IPS-18a (cell line): ENCODE data around the gene CLDN4.

Source experiments
- H3K27ac ChIP-seq: one replicate; pipeline ENCODE4 v1.5.1; 2013; ENCODE audit warnings: low read length
- H3K27me3 ChIP-seq: one replicate; pipeline ENCODE4 v1.6.1; 2013; ENCODE audit warnings: mild to moderate bottlenecking, low read length; ENCODE audit not compliant: control insufficient read depth, insufficient read depth
- H3K36me3 ChIP-seq: one replicate; pipeline ENCODE4 v1.6.1; 2013; ENCODE audit warnings: low read depth, low read length; ENCODE audit not compliant: control insufficient read depth
- H3K4me1 ChIP-seq: one replicate; pipeline ENCODE4 v1.6.1; 2013; ENCODE audit warnings: low read depth, low read length; ENCODE audit not compliant: control insufficient read depth
- H3K4me3 ChIP-seq: one replicate; pipeline ENCODE4 v1.5.1; 2013; ENCODE audit warnings: low read length
- H3K9ac ChIP-seq: one replicate; pipeline ENCODE4 v1.6.1; 2013; ENCODE audit warnings: mild to moderate bottlenecking, low read length, moderate library complexity
- H3K9me3 ChIP-seq: one replicate; pipeline ENCODE4 v1.6.1; 2013; ENCODE audit warnings: low read depth, low read length; ENCODE audit not compliant: control insufficient read depth

Gene CLDN4

GRCh38 chr7:73847941-73848723 is 17.3 kb downstream of the CLDN4 start:
- no peaks in the 10 kb centered on the region for H3K9me3 ChIP-seq
- no peak overlapping the region for H3K4me3 ChIP-seq
- no peak overlapping the region for H3K9ac ChIP-seq
- no peaks in the 10 kb centered on the region for H3K4me1 ChIP-seq
- no peaks in the 10 kb centered on the region for H3K36me3 ChIP-seq
- no peaks in the 10 kb centered on the region for H3K27me3 ChIP-seq
- no peak overlapping the region for H3K27ac ChIP-seq

DNA sequence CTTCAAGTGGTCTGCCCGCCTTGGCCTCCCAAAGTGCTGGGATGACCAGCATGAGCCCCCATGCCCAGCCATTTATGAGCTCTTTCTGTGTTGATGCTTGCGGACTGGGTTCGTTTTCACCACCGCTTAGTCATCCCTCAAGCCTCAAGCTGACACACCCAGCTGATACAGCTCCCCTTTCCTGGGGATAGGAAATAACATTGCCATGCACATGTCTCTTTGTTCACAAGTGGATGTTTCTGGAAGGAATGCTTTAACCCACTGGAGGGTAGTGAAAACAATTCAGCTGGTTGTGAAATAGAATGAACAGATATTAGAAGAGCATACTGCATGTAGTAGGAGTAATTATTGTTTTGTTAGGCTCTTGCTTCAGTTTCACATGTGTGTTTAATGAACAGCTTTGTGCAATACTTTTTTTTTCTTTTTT is 20.0 kb downstream of the CLDN4 start:
- no peaks in the 10 kb centered on the region for H3K4me1 ChIP-seq

DNA sequence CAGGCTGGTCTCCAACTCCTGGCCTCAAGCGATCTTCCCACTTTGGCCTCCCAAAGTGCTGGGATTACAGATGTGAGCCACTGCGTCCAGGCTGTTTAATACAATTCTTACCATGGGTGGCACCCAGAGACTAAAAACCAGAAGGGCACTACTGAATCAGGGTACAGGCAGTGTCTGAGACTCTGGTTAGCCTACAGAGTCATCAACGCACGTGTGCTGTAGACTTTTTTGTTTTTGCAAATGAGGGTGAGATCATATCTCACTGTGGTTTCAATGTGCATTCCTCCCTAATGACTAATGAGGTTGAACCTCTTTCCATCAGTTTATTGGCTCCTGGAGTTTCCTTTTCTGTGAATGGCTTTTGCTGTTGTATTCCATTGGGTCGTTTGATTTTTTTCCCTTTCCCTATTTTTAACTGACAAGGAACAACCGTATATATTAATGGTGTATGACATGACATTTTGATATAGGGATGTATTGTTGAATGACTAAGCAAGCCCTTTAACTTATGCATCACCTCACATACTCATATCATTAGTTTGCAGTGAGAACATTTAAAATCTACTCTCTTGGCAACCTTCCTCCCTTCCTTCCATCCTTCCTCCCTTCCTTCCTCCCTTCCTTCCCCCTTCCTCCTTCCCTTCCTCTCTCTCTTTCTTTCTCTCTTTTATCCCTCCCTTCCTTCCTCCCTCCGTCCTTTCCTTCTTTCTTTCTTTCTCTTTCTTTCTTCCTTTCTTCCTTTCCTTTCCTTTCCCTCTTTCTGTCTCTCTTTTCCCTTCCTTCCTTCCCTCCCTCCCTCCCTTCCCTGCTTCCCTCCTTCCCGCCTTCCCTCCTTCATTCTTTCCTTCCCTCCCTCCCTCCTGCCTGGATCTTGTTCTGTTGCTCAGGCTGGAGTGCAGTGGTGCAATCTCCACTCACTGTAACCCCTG is 20.9 kb downstream of the CLDN4 start:
- H3K4me3 ChIP-seq: no peak overlapping the region
- H3K36me3 ChIP-seq: no peaks in the 10 kb centered on the region
- H3K27ac ChIP-seq: no peak overlapping the region
- peaks cover 10% of the 10 kb centered on the region for H3K27me3 ChIP-seq
- H3K4me1 ChIP-seq: no peaks in the 10 kb centered on the region
- no peak overlapping the region for H3K9ac ChIP-seq
- no peaks in the 10 kb centered on the region for H3K9me3 ChIP-seq

More for the DNA sequence above, 20.0 kb downstream of the CLDN4 start:
- H3K36me3 ChIP-seq: no peaks in the 10 kb centered on the region
- no peaks in the 10 kb centered on the region for H3K9me3 ChIP-seq
- no peak overlapping the region for H3K4me3 ChIP-seq
- H3K27ac ChIP-seq: no peak overlapping the region
- H3K9ac ChIP-seq: no peak overlapping the region
- peaks cover 10% of the 10 kb centered on the region for H3K27me3 ChIP-seq

DNA sequence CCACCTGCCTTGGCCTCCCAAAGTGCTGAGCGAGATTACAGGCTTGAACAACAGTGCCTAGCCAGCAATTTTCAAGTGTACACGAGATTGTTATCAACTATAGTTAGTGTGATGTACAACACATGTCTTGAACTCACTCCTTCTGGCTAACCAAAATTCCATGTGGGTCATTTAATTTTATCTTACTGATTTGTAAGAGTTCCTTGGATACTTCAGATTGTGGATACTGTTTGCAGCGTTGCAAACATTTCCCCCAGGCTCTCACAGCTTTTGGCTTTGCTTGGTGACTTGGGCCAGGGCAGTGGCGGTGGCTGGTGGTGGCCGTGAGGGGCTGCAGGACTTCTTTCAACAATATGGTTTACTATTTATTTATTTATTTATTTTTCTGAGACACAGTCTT is 21.7 kb downstream of the CLDN4 start:
- H3K4me3 ChIP-seq: no peak overlapping the region
- no peak overlapping the region for H3K9ac ChIP-seq
- no peaks in the 10 kb centered on the region for H3K4me1 ChIP-seq
- H3K36me3 ChIP-seq: no peaks in the 10 kb centered on the region
- H3K27ac ChIP-seq: no peak overlapping the region
- H3K27me3 ChIP-seq: peaks cover 10% of the 10 kb centered on the region
- H3K9me3 ChIP-seq: no peaks in the 10 kb centered on the region

GRCh38 chr7:73856941-73857340 is 26.1 kb downstream of the CLDN4 start:
- no peaks in the 10 kb centered on the region for H3K9me3 ChIP-seq
- H3K27ac ChIP-seq: no peak overlapping the region
- H3K4me1 ChIP-seq: no peaks in the 10 kb centered on the region
- H3K9ac ChIP-seq: no peak overlapping the region
- peaks cover 10% of the 10 kb centered on the region for H3K27me3 ChIP-seq
- H3K4me3 ChIP-seq: no peak overlapping the region
- no peaks in the 10 kb centered on the region for H3K36me3 ChIP-seq

DNA sequence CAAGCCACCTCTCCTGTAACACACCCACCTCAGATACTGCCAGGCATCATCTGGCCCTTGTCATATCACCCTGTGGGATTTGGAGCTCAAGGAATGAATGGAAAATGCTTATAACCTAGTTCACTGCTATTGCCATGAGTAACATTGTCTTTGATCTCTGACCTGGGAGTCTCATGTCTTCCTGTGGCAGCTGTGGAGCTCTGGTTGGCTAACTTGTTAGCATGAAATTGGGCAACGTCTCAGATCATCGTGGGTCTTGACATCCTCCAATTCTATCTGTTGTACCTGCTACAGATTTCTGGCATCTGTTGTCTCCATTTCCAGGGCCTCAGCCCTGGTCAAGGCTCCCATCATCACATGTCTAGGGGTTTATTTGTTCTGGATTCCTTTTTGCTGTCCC is 28.0 kb downstream of the CLDN4 start:
- no peaks in the 10 kb centered on the region for H3K36me3 ChIP-seq
- no peak overlapping the region for H3K27ac ChIP-seq
- no peaks in the 10 kb centered on the region for H3K9me3 ChIP-seq
- H3K4me3 ChIP-seq: no peak overlapping the region
- no peak overlapping the region for H3K9ac ChIP-seq
- H3K27me3 ChIP-seq: peaks cover 10% of the 10 kb centered on the region
- H3K4me1 ChIP-seq: no peaks in the 10 kb centered on the region

DNA sequence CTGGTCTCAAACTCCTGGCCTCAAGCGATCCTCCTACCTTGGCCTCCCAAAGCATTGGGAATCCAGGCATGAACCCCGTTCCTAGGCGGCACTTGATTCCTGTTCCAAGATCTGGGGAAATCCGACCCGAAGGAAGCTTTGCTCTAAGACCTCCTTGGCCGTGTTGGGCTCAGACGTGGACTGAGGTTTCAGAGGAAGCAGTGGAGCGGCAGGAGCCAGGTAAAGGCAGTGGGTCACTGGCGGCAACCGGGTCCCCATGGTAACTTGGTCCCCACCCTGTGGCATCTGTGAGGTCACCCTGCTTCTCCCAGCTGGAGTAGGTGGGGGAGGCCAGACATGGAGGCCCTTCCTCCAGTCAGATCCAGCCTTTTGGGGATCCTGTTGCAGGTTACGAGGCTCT is 30.1 kb downstream of the CLDN4 start, which contains the start of gene TMEM270:
Gene TMEM270, plus strand, starts transcription at position 301 of the 400 bp plus-strand sequence. Its CDS starts 36 bp downstream, at position 337.
- no peaks in the 10 kb centered on the region for H3K9me3 ChIP-seq
- no peak within 1 kb of the TSS for H3K4me3 ChIP-seq

DNA sequence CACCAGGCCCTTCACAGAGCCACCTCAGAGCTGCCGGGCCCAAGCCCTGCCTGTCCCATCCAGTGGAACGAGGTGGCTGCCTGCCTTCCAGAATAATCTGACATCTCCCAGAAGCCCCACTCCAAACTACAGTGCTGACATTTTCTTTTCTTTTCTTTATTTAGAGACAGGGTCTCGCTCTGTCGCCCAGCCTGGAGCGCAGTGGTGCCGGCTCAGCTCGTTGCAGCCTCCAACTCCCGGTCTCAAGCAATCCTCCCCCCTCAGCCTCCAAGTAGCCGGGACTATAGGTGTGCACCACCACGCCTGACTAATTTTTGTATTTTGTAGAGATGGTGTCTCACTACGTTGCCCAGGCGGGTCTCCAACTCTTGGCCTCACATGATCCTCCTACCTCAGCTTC is 30.5 kb downstream of the CLDN4 start:
- Histone ChIP-seq H3K4me1 (no peaks in the 10 kb centered on the region), H3K27ac (no peak overlapping the region), H3K9me3 (no peaks in the 10 kb centered on the region), H3K36me3 (no peaks in the 10 kb centered on the region), H3K4me3 (no peak overlapping the region), H3K27me3 (no peaks in the 10 kb centered on the region), H3K9ac (no peak overlapping the region)

More for the DNA sequence above, 30.1 kb downstream of the CLDN4 start, which contains the start of gene TMEM270:
- Histone ChIP-seq H3K27me3 (no peaks in the 10 kb centered on the region), H3K9ac (no peak within 1 kb of the TSS), H3K4me1 (no peaks in the 10 kb centered on the region), H3K36me3 (no peaks in the 10 kb centered on the region), H3K27ac (no peak within 1 kb of the TSS)

GRCh38 chr7:73864981-73865711 is 34.4 kb downstream of the CLDN4 start:
- no peak overlapping the region for H3K4me3 ChIP-seq
- H3K9ac ChIP-seq: no peak overlapping the region
- H3K27me3 ChIP-seq: no peaks in the 10 kb centered on the region
- H3K36me3 ChIP-seq: no peaks in the 10 kb centered on the region
- H3K27ac ChIP-seq: no peak overlapping the region
- H3K9me3 ChIP-seq: no peaks in the 10 kb centered on the region
- H3K4me1 ChIP-seq: peaks cover 9% of the 10 kb centered on the region

- Histone ChIP-seq H3K9ac (no peak overlapping the region), H3K4me1 (peaks cover 10% of the 10 kb centered on the region), H3K27ac (no peak overlapping the region), H3K27me3 (no peaks in the 10 kb centered on the region), H3K4me3 (no peak overlapping the region), H3K9me3 (no peaks in the 10 kb centered on the region), H3K36me3 (no peaks in the 10 kb centered on the region)
These were observed 35.1 kb downstream of the CLDN4 start for GRCh38 chr7:73865738-73866445.

DNA sequence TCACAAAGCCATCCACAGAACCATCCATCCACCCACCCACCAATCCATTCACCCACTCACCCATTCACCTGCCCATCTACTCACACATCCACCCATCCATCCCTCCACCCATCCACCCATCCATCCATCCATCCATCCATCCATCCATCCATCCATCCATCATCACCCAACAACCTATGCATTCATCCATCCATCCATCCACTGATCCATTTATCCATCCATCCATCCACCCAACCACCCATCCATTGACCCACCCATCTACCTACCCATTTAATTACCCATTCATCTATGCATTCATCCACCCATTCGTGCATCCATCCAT is 35.6 kb downstream of the CLDN4 start:
- Histone ChIP-seq H3K9me3 (no peaks in the 10 kb centered on the region), H3K27me3 (no peaks in the 10 kb centered on the region), H3K27ac (no peak overlapping the region), H3K4me1 (peaks cover 10% of the 10 kb centered on the region), H3K36me3 (no peaks in the 10 kb centered on the region), H3K9ac (no peak overlapping the region), H3K4me3 (no peak overlapping the region)
